Stimulated activated CD8-positive, alpha-beta memory T cell treated with anti-CD3 and anti-CD28 coated beads, Interleukin-15, amount 100 ng/mL, for 24 hours (primary cell): ENCODE results near the gene CCDC88C.
"Not testable (repeated sequence)": the region's sequence is repeated elsewhere in the genome, so short reads cannot be mapped to it uniquely, and the experiment has no call there.

Experiments
- DNase-seq: peaks from one replicate; pipeline ENCODE4 v3.0.0-alpha.2; 2020; ENCODE audit warnings: low read depth

CCDC88C gene

GRCh38 chr14:91242635-91243034 lies 175.0 kb downstream of the CCDC88C start:
- no peak for DNase-seq

- DNase-seq = no peak
Measured at GRCh38 chr14:91241863-91242262, 175.8 kb downstream of the CCDC88C start.

- no peak for DNase-seq
Measured at GRCh38 chr14:91238661-91239060, 179.0 kb downstream of the CCDC88C start.

- DNase-seq = no peak
Measured at GRCh38 chr14:91238085-91238484, 179.5 kb downstream of the CCDC88C start.

- no peak for DNase-seq
Measured at GRCh38 chr14:91237219-91237618, 180.4 kb downstream of the CCDC88C start.

- no peak for DNase-seq
Measured at GRCh38 chr14:91235841-91236240, 181.8 kb downstream of the CCDC88C start.

- no peak for DNase-seq
Measured at GRCh38 chr14:91234791-91235114, 182.9 kb downstream of the CCDC88C start.

- DNase-seq = no peak
Measured at GRCh38 chr14:91233936-91234790, 183.5 kb downstream of the CCDC88C start.

- no peak for DNase-seq
Measured at GRCh38 chr14:91232603-91233002, 185.0 kb downstream of the CCDC88C start.

- no peak for DNase-seq
Measured at GRCh38 chr14:91232052-91232451, 185.6 kb downstream of the CCDC88C start.

- DNase-seq = no peak
Measured at GRCh38 chr14:91231446-91231845, 186.2 kb downstream of the CCDC88C start.

- no peak for DNase-seq
Measured at GRCh38 chr14:91230397-91231035, 187.1 kb downstream of the CCDC88C start.

GRCh38 chr14:91229743-91230200 lies 187.8 kb downstream of the CCDC88C start:
- no peak for DNase-seq

GRCh38 chr14:91229005-91229382 lies 188.6 kb downstream of the CCDC88C start:
- no peak for DNase-seq

GRCh38 chr14:91228112-91229004 lies 189.3 kb downstream of the CCDC88C start:
- DNase-seq = peak; percentile 52

- no peak for DNase-seq
Measured at GRCh38 chr14:91227183-91227628, 190.4 kb downstream of the CCDC88C start.

GRCh38 chr14:91226360-91226759 lies 191.3 kb downstream of the CCDC88C start:
- not testable (repeated sequence) for DNase-seq

- DNase-seq = no peak
Measured at GRCh38 chr14:91225025-91225424, 192.6 kb downstream of the CCDC88C start.

- no peak for DNase-seq
Measured at GRCh38 chr14:91223028-91223783, 194.4 kb downstream of the CCDC88C start.
